ENCODE data around the gene CLIP1.
"Not testable (repeated sequence)": the region's sequence is repeated elsewhere in the genome, so short reads cannot be mapped to it uniquely, and the experiment has no call there.

Gene CLIP1

DNA sequence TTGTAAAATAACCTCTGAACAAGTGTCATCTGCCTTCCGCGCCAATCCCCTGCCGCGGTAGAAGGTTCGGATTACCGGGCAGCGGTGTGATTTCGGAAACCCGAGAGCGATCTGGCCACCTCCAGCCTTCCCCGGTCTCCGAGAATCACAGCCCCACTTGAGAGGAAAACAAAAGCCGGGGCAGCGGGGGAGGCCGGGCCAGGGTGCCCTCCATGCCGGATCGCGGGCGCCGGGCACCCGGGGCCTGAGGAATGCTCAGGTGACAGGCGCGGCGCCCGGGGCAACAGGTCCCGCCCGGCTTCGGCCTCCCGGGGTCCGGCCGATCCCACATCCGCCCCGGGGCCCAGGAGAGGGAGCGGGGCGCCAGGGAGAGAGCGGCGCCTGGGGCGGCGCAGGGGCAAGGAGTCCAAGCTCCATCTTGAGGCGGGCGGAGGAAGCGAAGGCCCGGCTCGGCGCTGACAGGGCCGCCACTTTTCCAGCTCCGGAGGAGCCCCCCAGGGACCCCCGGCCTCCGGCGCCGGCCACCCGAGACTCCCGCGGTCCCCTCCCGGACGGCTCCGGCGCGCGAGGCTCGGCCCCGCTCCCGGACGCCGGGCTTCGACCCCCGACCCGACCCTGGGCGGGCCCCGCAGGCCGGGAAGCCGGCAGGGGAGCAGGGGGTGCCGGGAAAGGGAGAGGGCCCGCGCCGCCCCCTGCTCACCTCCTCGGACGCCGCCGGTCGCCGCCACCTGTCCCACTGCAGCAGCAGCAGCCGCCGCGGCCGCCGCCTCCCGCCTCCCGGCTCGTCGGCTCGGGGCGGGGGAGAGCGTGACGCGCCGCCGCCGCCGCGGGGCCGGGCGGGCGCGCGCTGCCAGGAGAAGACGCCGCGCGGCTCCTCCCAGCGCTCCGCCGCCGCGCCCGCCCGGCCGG, at the start of gene CLIP1:
TSS of gene CLIP1 (minus strand) at position 849 of the 909 bp plus-strand sequence. CDS start 42,217 bp downstream, outside the sequence.
- peak in 2 of 3 experiments; percentile 40 to 43 for DNase-seq (ENCODE audit: low read depth in 2 of 3, low spot score in 2 of 3)

DNA sequence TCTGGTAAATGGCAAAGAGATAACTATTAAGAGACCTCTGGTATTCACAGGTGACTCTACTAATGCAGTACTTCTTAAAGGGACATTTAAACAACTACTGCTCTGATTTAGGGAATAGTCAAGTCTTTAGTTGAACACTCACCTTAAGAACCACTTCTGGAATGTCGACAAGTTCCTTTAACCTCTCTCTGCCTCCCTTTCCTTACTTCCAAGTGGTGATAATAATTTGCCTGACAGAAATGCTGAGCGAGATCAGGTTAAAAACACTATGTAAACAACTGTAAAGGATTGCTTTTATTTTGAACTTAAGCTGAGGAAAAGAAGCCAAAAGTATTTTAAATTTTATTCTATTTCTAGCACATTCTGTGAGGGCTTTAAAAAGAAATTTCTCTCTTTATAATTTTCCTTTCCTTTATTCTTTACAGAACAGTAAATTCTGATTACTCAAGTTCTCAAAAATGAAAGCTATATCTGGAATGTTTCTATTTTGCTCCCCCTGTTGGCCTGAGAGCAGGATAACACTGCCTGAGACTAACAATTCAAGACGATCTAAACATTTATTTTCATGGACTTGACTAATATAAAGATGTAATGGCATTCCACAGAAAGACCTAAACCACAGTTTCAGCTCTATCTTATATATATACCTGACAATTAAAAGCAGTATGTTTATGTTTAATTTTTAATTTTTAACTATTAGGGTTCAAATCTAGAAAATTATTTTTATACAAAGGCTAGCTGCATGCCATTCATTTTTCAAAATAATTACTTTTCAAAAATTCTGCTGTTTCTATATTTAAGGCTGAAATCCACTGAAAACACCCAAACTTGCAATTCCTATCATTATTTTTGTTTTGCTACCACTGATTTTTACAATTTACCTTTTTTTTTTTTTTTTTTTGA, 49.1 kb upstream of the CLIP1 start:
- DNase-seq (ENCODE audit: low read depth in 2 of 3, low spot score in 2 of 3), result no peak

DNA sequence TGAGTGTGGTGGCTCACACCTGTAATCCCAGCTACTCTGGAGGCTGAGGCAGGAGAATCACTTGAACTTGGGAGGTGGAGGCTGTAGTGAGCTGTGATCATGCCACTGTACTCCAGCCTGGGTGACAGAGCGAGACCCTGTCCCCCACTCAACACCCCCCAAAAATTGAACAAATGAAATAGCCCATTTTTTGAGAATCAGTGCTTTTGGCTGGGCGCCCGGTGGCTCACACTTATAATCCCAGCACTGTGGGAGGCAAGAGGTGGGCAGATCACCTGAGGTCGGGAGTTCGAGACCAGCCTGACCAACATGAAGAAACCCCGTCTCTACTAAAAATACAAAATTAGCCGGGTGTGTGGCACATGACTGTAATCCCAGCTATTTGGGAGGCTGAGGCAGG, 48.1 kb upstream of the CLIP1 start:
- not testable (repeated sequence) for DNase-seq (ENCODE audit: low read depth in 2 of 3, low spot score in 2 of 3)

DNA sequence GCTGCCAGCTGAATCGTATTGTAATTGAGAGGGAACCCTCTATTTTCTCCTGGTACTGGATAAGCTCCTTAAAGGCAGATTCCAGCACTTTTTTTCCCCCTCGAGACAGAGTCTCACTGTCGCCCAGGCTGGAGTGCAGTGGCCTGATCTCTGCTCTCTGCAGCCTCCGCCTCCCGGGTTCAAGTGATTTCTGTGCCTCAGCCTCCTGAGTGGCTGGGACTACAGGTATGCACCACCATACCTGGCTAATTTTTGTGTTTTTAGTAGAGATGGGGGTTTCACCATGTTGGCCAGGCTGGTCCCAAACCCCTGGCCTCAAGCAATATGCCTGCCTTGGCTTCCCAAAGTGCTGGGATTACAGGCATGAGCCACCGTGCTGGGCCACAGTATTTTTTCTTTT, 47.4 kb upstream of the CLIP1 start:
- not testable (repeated sequence) for DNase-seq (ENCODE audit: low read depth in 2 of 3, low spot score in 2 of 3)

GRCh38 chr12:122467983-122468382, 45.5 kb upstream of the CLIP1 start:
- DNase-seq (ENCODE audit: low read depth in 2 of 3, low spot score in 2 of 3), result no peak

DNA sequence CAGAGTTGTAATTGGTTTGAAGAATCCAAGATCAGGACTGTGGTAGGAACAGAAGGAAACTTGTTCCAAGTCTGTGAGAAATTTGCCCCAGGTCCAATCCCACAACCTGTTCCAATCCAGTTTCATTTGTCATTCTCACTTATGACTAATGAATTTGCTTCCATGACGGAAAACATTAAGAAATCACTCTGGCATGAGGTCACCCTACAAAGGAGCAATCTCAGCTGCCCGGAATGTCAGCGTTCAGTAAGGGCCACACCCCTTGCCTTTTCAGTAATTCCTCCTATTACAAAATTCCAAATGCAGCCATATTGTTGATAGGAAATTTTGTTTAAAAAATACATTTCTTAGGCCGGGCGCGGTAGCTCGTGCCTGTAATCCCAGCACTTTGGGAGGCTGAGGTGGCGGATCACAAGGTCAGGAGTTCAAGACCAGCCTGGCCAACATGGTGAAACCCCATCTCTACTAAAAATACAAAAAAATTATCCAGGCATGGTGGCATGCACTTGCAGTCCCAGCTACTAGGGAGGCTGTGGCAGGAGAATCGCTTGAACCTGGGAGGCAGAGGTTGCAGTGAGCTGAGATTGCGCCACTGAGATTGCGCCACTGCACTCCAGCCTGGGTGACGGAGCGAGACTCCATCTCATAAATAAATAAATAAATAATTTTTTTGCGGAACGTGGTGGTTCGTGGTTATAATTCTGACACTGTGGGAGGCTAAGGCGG, 42.0 kb upstream of the CLIP1 start:
- not testable (repeated sequence) for DNase-seq (ENCODE audit: low read depth in 2 of 3, low spot score in 2 of 3)

DNA sequence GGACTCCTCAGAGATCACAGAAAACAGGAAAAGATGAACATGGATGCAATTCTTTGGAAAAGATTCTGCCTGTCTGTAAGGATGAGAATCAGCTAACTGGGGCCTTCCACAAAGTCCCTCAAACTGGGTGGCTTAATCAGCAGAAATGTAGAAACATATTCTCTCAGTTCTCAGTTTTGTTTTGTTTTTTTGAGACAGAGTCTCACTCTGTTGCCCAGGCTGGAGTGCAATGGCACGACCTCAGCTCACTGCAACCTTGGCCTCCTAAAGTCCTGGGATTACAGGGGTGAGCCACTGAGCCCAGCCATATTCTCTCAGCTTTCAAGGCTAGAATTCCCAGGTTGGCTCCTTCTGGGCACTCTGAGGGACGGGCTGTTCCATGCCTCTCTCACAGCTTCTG, 38.2 kb upstream of the CLIP1 start:
- DNase-seq (ENCODE audit: low read depth in 2 of 3, low spot score in 2 of 3), result no peak

GRCh38 chr12:122460061-122460460, 37.6 kb upstream of the CLIP1 start:
- DNase-seq (ENCODE audit: low read depth in 2 of 3, low spot score in 2 of 3), result no peak

DNA sequence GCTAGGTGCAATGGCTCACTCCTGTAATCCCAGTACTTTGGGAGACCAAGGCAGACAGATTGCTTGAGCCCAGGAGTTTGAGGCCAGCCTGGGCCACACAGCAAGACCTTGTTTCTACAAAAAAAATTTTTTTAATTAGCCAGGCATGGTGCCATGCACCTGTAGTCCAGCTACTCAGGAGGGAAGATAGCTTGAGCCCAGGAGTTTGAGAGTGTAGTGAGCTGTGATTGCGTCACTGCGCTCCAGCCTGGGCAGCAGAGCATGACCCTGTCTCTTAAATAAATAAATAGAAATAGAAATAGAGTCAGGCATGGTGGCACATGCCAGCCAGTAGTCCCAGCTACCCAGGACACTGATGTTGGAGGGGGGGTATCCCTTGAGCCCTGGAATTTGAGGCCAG, 36.7 kb upstream of the CLIP1 start:
- DNase-seq (ENCODE audit: low read depth in 2 of 3, low spot score in 2 of 3), result no peak

- DNase-seq (ENCODE audit: low read depth in 2 of 3, low spot score in 2 of 3), result no peak
These were observed 35.9 kb upstream of the CLIP1 start for GRCh38 chr12:122458105-122459035.

DNA sequence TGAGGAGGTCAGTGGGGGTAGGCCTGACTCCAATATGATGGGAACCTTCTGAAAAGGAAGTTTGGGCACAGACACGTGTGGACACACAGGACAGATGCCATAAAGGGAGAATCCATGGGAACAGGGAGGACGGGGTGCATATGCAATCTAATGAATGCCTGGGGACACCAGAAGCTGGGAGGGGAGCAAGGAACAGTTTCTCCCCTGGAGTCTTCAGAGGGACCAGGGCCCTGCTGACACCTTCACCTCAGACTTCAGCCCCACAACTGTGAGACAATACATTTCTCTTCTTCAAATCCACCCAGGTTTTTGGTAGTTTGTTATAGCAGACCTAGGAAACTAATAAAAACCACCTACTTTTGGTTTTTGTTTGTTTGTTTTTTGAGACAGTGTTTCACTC, 35.2 kb upstream of the CLIP1 start:
- no peak for DNase-seq (ENCODE audit: low read depth in 2 of 3, low spot score in 2 of 3)

GRCh38 chr12:122454739-122455138, 32.3 kb upstream of the CLIP1 start:
- no peak for DNase-seq (ENCODE audit: low read depth in 2 of 3, low spot score in 2 of 3)

- no peak for DNase-seq (ENCODE audit: low read depth in 2 of 3, low spot score in 2 of 3)
These were observed 31.8 kb upstream of the CLIP1 start for GRCh38 chr12:122454250-122454721.

- DNase-seq (ENCODE audit: low read depth in 2 of 3, low spot score in 2 of 3), result no peak
These were observed 30.3 kb upstream of the CLIP1 start for GRCh38 chr12:122452701-122453285.

- DNase-seq (ENCODE audit: low read depth in 2 of 3, low spot score in 2 of 3), result no peak
These were observed 26.8 kb upstream of the CLIP1 start for GRCh38 chr12:122449317-122449716.

GRCh38 chr12:122447825-122448224, 25.4 kb upstream of the CLIP1 start:
- DNase-seq (ENCODE audit: low read depth in 2 of 3, low spot score in 2 of 3), result not testable (repeated sequence)

DNA sequence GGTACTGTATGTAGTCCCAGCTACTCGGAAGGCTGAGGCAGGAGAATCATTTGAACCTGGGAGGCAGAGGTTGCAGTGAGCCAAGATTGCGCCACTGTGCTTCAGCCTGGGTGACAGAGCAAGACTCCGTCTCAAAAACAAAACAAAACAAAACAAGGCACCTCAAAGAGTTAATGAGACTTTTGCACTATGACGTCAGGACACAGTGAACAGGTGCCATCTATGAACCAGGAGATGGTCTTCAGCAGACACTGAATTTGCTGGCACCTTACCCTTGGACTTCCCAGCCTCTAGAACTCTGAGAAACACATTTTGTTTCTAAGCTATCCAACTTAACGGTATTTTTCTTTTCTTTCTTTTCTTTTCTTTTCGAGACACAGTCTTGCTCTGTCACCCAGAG, 23.9 kb upstream of the CLIP1 start:
- not testable (repeated sequence) for DNase-seq (ENCODE audit: low read depth in 2 of 3, low spot score in 2 of 3)

DNA sequence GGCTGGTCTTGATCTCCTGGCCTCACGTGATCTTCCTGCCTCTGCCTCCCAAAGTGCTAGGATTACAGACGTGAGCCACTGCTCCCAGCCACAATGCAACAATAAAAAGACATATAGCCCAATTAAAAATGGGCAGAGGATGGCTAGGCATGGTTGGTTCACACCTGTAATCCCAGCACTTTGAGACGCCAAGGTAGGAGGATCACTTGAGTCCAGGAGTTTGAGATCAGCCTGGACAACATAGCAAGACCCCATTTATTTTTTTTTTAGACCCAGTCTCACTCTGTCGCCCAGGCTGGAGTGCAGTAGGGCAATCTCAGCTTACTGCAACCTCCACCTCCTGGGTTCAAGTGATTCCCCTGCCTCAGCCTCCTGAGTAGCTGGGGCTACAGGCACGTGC, 21.6 kb upstream of the CLIP1 start:
- DNase-seq (ENCODE audit: low read depth in 2 of 3, low spot score in 2 of 3), result not testable (repeated sequence)

GRCh38 chr12:122438822-122439221, 16.4 kb upstream of the CLIP1 start:
- not testable (repeated sequence) for DNase-seq (ENCODE audit: low read depth in 2 of 3, low spot score in 2 of 3)
